MCF 10A (cell line): ENCODE measurements around the gene TPSB2. TPM values are rescaled to one million over a fixed set of nuclear protein-coding genes. Genes with fewer than 3 reads are reported as not detected.
"Not testable (repeated sequence)": the region's sequence is repeated elsewhere in the genome, so short reads cannot be mapped to it uniquely, and the experiment has no call there.

Experiments used
- BruUV-seq: library from RNA; stranded (reverse); fragments of 400-500 nt; replicated peaks from 2 replicates; lab custom pipeline; 2021; lab: Mats Ljungman, UMichigan
- CTCF ChIA-PET: fragments of 300-600 bp; sonication (Branson Sonifier 250); formaldehyde crosslinking; extraction: SDS; loops from one replicate; lab custom pipeline; 2021; ENCODE audit warnings: antibody characterized with exemption, inconsistent platforms; lab: Yijun Ruan, JAX
- POLR2A ChIA-PET: fragments of 300-600, 350-650 bp; sonication (Branson Sonifier 250); formaldehyde crosslinking; extraction: SDS; loops from one replicate; lab custom pipeline; 2020; ENCODE audit warnings: antibody characterized with exemption, inconsistent platforms; lab: Yijun Ruan, JAX
- DNase-seq: peaks from one replicate; pipeline ENCODE4 v3.0.0-alpha.2; 2018; ENCODE audit not compliant: unreplicated experiment
- H3K27ac Mint-ChIP-seq: one replicate; pipeline ENCODE4 v1.8.0; 2022; ENCODE audit warnings: mild to moderate bottlenecking, low read depth, mixed read lengths; ENCODE audit not compliant: unreplicated experiment
- H3K27me3 Mint-ChIP-seq: one replicate; pipeline ENCODE4 v1.8.0; 2022; ENCODE audit warnings: mixed read lengths; ENCODE audit not compliant: insufficient read depth, unreplicated experiment
- H3K36me3 Mint-ChIP-seq: one replicate; pipeline ENCODE4 v1.8.0; 2022; ENCODE audit warnings: mild to moderate bottlenecking, moderate library complexity, mixed read lengths; ENCODE audit not compliant: insufficient read depth, unreplicated experiment
- H3K4me1 Mint-ChIP-seq: one replicate; pipeline ENCODE4 v1.8.0; 2022; ENCODE audit warnings: mixed read lengths; ENCODE audit not compliant: insufficient read depth, unreplicated experiment
- H3K4me3 Mint-ChIP-seq: one replicate; pipeline ENCODE4 v1.8.0; 2022; ENCODE audit warnings: mild to moderate bottlenecking, moderate library complexity, mixed read lengths; ENCODE audit not compliant: unreplicated experiment
- H3K9me3 Mint-ChIP-seq: one replicate; pipeline ENCODE4 v1.8.0; 2022; ENCODE audit warnings: mixed read lengths; ENCODE audit not compliant: unreplicated experiment
- intact Hi-C: fragments of 100-400 bp; cut with micrococcal nuclease; formaldehyde crosslinking; loops from 2 replicates; pipeline ENCODE4 v1.14.1; 2022
- total RNA-seq: library from RNA; stranded (reverse); gene quantifications from 2 replicates; pipeline ENCODE4 v1.2.3, GENCODE V29; 2022
- TF ChIP-seq, protein P1 (sequence below): fragments of 200-600 bp; IDR thresholded peaks from one replicate; pipeline ENCODE4 v1.8.0; 2022; ENCODE audit warnings: antibody characterized with exemption, mild to moderate bottlenecking; ENCODE audit not compliant: unreplicated experiment

TPSB2 gene
- total RNA-seq, 1 experiment from 2014 or later = not detected

DNA sequence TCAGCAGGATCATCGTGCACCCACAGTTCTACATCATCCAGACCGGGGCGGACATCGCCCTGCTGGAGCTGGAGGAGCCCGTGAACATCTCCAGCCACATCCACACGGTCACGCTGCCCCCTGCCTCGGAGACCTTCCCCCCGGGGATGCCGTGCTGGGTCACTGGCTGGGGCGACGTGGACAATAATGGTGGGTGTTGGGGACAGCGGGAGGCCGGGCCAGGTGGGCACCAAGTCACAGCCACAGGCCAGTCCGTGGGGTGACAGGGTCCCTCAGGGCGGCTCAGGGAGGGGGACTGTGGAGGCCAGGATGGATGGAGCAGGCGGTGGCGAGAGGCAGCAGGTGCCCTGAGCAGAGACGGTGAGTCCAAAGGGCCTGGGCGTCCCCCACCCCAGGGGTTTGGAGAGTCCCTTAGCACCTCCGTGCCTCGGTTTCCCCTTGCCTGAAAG lies 26.9 kb upstream of the TPSB2 start:
- H3K27me3 Mint-ChIP-seq = peaks cover 36% of the 10 kb centered on the region
- TF ChIP-seq, protein P1, sequence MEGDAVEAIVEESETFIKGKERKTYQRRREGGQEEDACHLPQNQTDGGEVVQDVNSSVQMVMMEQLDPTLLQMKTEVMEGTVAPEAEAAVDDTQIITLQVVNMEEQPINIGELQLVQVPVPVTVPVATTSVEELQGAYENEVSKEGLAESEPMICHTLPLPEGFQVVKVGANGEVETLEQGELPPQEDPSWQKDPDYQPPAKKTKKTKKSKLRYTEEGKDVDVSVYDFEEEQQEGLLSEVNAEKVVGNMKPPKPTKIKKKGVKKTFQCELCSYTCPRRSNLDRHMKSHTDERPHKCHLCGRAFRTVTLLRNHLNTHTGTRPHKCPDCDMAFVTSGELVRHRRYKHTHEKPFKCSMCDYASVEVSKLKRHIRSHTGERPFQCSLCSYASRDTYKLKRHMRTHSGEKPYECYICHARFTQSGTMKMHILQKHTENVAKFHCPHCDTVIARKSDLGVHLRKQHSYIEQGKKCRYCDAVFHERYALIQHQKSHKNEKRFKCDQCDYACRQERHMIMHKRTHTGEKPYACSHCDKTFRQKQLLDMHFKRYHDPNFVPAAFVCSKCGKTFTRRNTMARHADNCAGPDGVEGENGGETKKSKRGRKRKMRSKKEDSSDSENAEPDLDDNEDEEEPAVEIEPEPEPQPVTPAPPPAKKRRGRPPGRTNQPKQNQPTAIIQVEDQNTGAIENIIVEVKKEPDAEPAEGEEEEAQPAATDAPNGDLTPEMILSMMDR = no peak
- intact Hi-C loops = no loop called here
- H3K4me1 Mint-ChIP-seq = no peaks in the 10 kb centered on the region
- DNase-seq = no peak
- no peak overlapping the region for H3K4me3 Mint-ChIP-seq
- no TSS peak for BruUV-seq
- ChIA-PET CTCF (no interaction called here), POLR2A (no interaction called here)
- H3K9me3 Mint-ChIP-seq = no peaks in the 10 kb centered on the region
- no peaks in the 10 kb centered on the region for H3K36me3 Mint-ChIP-seq
- H3K27ac Mint-ChIP-seq = no peak overlapping the region

DNA sequence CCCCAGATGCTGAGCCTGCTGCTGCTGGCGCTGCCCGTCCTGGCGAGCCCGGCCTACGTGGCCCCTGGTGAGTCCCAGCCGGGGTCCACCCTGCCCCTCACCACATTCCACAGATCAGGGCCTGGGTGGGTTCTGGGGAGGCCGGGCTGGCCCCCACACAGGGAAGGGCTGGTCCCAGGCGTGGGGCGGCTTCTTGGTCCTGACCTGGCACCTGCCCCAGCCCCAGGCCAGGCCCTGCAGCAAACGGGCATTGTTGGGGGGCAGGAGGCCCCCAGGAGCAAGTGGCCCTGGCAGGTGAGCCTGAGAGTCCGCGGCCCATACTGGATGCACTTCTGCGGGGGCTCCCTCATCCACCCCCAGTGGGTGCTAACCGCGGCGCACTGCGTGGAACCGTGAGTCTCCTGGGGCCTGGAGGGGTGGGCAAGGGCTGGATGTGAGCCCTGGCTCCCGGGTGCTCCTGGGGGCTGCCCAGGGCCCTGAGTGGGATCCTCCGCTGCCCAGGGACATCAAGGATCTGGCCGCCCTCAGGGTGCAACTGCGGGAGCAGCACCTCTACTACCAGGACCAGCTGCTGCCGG lies 26.4 kb upstream of the TPSB2 start:
- DNase-seq, H3K4me3 Mint-ChIP-seq, CTCF ChIA-PET, H3K27ac Mint-ChIP-seq, BruUV-seq, H3K9me3 Mint-ChIP-seq, H3K4me1 Mint-ChIP-seq, H3K36me3 Mint-ChIP-seq, POLR2A ChIA-PET, intact Hi-C loops: not testable (repeated sequence)
- H3K27me3 Mint-ChIP-seq = peaks cover 31% of the 10 kb centered on the region

DNA sequence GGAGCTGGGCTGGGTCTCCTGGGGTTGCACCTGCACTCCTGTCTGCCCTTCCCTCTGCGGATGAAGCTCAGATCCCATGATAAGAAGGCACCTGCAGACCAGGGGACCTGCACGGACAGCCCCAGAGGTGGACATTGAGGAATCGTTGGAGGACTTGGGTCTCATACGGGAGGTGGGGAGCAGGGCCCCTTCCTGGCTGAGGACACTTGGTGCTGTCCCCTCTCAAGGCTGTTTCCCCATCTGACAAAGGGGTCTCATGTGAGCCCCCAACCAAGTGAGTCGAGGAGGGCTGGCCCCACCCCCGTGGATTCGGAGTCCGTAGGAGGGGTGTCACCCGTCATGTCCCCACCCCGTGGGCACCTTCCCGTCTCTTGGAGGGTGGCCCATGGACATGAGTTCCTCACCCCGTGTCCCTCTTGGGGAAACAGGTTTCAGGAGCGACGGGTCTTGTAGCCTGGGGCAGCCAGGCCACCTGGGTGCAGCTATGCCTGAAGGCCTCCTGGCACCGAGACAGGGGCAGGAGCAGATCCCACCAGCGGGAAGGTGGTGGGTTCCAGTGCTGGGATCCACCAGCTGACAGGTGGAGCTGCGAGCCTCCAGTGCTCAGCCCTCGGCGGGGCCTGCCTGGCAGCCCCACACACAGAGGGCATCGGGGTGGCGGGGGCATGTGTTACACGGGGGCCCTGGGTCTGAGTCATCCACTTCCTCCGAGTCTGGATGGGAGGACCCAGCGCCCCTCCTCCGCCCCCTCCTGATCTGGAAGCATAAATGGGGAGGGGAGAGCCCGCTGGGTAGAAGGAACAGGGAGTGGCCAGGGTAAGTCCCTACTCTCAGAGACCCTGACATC lies 25.5 kb upstream of the TPSB2 start, which contains the start of gene TPSD1:
TPSD1 (plus strand) TSS at position 794 of the 847 bp plus-strand sequence. CDS start 212 bp downstream, outside the sequence.
- H3K4me3 Mint-ChIP-seq, H3K27ac Mint-ChIP-seq, intact Hi-C loops, H3K4me1 Mint-ChIP-seq, CTCF ChIA-PET, DNase-seq, BruUV-seq, H3K36me3 Mint-ChIP-seq, H3K9me3 Mint-ChIP-seq: not testable (repeated sequence)
- peaks cover 22% of the 10 kb centered on the region for H3K27me3 Mint-ChIP-seq
- POLR2A ChIA-PET = interaction anchor here (0.6 kb wide), 1 partner anchor 34 kb away, joined by 4 read pairs; no protein-coding TSS in a partner anchor

DNA sequence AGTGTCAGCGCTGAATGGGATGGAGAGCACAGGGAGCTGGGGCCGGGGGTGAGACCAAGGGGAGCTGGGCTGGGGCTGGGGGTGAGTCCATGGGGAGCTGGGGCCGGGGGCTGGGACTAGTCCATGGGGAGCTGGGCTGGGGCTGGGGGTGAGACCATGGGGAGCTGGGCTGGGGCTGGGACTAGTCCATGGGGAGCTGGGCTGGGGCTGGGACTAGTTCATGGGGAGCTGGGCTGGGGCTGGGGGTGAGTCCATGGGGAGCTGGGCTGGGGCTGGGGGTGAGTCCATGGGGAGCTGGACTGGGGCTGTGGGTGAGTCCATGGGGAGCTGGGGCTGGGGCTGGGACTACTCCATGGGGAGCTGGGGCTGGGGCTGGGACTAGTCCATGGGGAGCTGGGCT lies 24.8 kb upstream of the TPSB2 start:
- H3K36me3 Mint-ChIP-seq, BruUV-seq, POLR2A ChIA-PET, CTCF ChIA-PET, H3K27ac Mint-ChIP-seq, H3K9me3 Mint-ChIP-seq, intact Hi-C loops, H3K4me3 Mint-ChIP-seq, DNase-seq, H3K4me1 Mint-ChIP-seq: not testable (repeated sequence)
- H3K27me3 Mint-ChIP-seq = peaks cover 16% of the 10 kb centered on the region

DNA sequence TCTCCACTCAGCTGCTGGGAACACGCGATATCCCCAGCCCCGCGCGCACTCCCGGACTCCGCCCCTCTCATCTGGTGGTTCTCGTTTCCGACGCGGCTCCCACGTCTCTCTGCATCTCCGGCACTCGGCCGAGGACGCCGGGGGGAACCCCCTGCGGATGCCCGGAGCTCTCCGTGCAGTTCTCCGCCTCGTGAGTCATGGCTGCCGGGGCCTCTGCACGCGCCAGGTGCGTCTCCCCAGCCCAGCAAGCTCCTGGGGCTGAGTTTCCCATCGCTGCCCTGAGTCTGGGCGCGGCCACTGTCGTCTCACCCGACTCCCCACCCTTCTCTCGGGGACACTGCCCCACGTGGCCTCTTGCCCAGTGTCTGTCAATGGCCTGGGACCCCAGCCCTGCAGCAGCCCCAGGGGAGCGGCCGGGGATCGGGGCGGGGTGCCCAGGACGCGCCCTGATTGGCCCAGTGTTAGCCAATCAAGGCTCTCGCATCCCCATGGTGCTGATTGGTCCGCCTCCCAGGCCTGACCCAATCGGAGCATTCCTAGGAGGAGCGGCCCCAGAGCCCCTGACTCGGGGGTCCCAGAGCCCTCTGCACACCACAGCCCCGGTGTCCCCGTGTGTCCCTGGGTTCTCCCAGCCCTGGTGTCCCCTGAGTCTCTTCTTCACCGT lies 23.8 kb upstream of the TPSB2 start:
- H3K4me1 Mint-ChIP-seq, DNase-seq, CTCF ChIA-PET, H3K36me3 Mint-ChIP-seq, H3K27me3 Mint-ChIP-seq, H3K9me3 Mint-ChIP-seq, H3K27ac Mint-ChIP-seq, POLR2A ChIA-PET, intact Hi-C loops, BruUV-seq, H3K4me3 Mint-ChIP-seq: not testable (repeated sequence)

DNA sequence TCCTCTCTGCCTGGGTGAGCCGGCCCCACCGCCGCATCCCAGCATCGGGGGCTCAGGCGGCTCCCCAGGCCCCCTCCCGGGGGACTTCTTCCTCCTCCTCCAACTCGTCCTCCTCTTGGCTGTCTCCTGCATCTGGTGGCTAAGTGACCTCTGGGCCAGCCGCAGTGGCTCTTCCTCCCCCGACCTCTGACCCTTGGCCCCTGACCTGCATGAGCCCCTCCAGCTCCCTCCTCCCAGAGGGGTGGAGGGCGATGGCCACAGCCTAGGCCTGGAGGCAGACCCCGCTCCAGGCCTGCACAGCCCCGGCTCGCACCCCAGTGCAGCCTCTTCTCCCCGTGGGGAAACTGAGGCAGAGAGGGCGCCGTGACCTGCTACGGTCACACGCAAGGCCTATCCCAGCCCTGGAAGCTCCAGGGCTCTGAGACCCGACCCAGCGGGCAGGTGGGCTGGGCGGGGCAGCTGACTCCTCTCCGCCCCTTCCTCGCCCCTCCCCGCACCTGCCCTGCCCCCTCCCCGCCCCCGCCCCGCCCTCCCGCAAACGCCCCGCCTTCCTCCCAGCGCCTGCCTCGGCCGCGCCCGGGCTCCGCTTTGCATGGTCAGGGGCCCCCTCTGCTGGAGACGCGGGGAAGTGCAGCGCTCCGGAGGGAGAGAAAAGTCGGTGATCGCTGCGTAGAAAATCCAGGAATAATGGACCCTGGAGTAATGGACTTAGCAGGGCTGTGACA lies 19.2 kb upstream of the TPSB2 start:
- H3K36me3 Mint-ChIP-seq, H3K27ac Mint-ChIP-seq, H3K4me1 Mint-ChIP-seq, H3K27me3 Mint-ChIP-seq, CTCF ChIA-PET, H3K4me3 Mint-ChIP-seq, POLR2A ChIA-PET, DNase-seq, intact Hi-C loops, H3K9me3 Mint-ChIP-seq, BruUV-seq: not testable (repeated sequence)

DNA sequence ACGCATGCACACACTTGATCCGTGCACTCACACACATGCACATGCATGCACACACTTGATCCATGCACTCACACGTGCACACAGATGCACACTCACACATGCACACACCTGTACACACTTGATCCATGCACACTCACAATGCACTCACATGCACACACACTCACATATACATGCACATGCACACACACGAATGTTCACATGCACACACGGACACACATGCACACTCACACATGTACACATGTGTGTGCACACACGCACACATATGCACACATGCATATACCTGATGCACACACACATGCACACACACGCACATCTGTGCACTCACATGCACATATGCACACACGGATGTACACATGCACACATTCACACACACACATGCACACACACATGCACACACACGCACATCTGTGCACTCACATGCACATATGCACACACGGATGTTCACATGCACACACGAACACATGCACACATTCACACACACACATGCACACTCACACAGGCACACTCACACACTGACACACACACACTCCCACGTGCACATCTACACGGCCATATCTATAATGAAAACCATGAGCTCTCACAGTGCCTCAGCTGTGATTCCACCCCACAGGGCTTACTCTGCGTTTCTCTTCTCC lies 18.0 kb upstream of the TPSB2 start:
- H3K4me1 Mint-ChIP-seq, H3K36me3 Mint-ChIP-seq, POLR2A ChIA-PET, DNase-seq, H3K27ac Mint-ChIP-seq, CTCF ChIA-PET, intact Hi-C loops, H3K27me3 Mint-ChIP-seq, H3K9me3 Mint-ChIP-seq, BruUV-seq, H3K4me3 Mint-ChIP-seq: not testable (repeated sequence)
